GM12892 (cell line): ENCODE measurements around the gene ITLN1.

Experiments
- POLR2A ChIP-seq: IDR thresholded peaks from 2 replicates; pipeline ENCODE4 v1.6.1; 2011; ENCODE audit warnings: low read depth, low read length, control low read depth
- POLR2AphosphoS5 ChIP-seq: IDR thresholded peaks from 2 replicates; pipeline ENCODE4 v1.6.1; 2011; ENCODE audit warnings: low read depth, low read length, control low read depth
- TAF1 ChIP-seq: IDR thresholded peaks from 2 replicates; pipeline ENCODE4 v1.6.1; 2011; ENCODE audit warnings: low read depth, mild to moderate bottlenecking, control low read depth, low read length, borderline replicate concordance

DNA sequence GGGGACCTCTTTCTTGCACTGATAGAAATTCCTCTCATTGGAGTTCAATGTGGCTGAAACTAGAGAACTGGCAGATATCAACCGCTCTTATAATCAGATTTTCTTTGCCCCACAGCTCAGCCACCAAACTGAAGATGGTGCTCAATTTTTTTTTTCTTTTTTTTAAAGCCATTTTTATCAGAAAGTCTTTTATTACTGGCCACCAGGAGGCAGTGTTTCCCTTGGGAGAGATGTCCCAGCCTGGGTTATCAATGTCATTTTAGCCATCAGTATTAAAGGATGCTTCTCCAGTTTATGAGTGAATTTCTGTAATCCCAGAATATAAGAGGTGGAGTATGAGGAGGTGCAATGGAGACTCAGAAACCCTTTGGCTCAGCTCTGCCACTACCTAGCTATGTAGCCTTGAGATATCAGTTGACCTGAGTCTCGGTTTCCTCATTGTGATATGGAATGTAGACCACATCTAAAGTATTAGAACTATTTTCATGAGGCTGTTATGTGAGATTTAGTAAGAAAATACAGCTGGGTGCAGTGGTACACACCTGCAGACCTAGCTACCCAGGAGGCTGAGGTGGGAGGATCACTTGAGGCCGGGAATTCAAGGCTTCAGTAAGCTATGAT lies 49.9 kb downstream of the ITLN1 start:
- no peak for TF ChIP-seq POLR2AphosphoS5
- TF ChIP-seq POLR2A, result no peak
- no peak for TF ChIP-seq TAF1
